GM12801 (cell line): ENCODE data around the gene S100A6.

Experiments
- CTCF ChIP-seq: IDR thresholded peaks from one replicate; pipeline ENCODE4 v1.5.1; 2011; ENCODE audit warnings: control low read depth; ENCODE audit not compliant: insufficient read length; ENCODE audit errors: extremely low read depth

S100A6 gene

GRCh38 chr1:153520818-153521476 lies 14.8 kb downstream of the S100A6 start:
- TF ChIP-seq CTCF: no peak

GRCh38 chr1:153519242-153519641 lies 16.5 kb downstream of the S100A6 start:
- TF ChIP-seq CTCF: no peak

GRCh38 chr1:153515504-153516394 lies 20.0 kb downstream of the S100A6 start:
- no peak for TF ChIP-seq CTCF

GRCh38 chr1:153513666-153514065 lies 22.1 kb downstream of the S100A6 start:
- no peak for TF ChIP-seq CTCF

- no peak for TF ChIP-seq CTCF
Measured at GRCh38 chr1:153513023-153513422, 22.8 kb downstream of the S100A6 start.

GRCh38 chr1:153510984-153511410 lies 24.8 kb downstream of the S100A6 start:
- TF ChIP-seq CTCF: no peak

- TF ChIP-seq CTCF: no peak
Measured at GRCh38 chr1:153509729-153510354, 25.9 kb downstream of the S100A6 start.
